Activated CD8-positive, alpha-beta memory T cell treated with anti-CD3 and anti-CD28 coated beads, Interleukin-2, amount 50 U/mL, for 48 hours (primary cell): ENCODE results near the gene OBI1.
A peak's percentile ranks its signal among the peaks of the same experiment; 100 is the strongest.
"Not testable (repeated sequence)": the region's sequence is repeated elsewhere in the genome, so short reads cannot be mapped to it uniquely, and the experiment has no call there.

Experiments used
- DNase-seq: peaks from one replicate; pipeline ENCODE4 v3.0.0-alpha.2; 2020

OBI1 gene

GRCh38 chr13:78647109-78647678 is 11.8 kb downstream of the OBI1 start:
- not testable (repeated sequence) for DNase-seq

DNA sequence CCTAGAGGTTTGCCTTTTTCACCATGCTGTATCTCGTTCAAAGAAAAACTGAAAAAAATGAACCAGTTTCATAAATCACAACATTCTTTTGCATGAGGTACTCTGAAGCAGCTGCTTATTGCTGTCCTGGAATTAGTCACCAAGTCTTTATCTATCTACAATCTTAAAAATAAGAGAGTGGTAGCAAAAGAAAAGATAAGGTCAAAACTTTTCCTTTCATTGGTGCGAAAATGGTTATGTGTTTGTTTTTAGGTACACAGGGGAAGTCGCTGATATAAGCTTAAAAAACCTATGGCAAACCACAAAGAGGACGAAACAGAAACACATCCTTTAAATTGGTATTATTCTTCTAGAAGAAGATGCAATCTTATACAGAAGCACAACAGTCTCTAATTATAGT is 20.7 kb downstream of the OBI1 start:
- no peak for DNase-seq

DNA sequence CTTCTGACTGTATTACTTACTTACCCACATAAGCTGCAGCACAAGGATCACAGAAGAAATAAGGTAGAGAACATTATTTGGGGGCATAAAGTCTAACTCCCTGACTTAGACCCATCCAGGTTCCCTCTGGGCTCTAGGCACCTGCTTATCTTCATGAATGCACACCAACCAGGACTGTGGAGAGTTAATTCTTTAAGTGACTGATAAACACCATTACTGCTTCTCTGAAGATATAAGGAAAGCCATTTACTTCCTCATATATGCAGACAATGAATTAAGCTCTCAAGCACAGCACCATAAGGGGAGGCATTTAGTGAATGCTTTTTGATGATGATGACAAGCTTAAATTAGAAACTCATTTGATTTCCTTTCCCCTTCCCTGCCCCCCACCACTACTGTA is 22.5 kb downstream of the OBI1 start:
- DNase-seq = no peak

GRCh38 chr13:78632996-78633395 is 26.0 kb downstream of the OBI1 start:
- DNase-seq = no peak

DNA sequence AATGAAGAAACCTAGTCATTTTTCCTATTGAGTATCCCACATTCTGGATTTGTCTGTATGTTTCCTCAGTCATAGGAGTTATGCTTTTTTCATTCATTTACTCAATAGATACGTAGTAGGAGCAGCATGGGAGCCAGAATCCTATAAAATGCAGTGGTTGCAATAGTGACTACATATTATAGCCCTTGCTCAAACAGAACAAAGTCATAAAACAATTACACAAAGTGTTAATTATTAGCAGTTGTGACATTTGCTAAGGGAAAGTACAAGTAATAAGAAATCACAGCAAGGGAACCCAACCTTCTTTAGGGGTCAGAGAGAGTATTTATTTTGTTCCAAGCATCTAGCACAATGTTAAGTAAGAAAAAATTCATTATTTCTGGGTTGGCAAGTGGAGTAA is 27.9 kb downstream of the OBI1 start:
- DNase-seq = no peak

GRCh38 chr13:78630511-78630910 is 28.4 kb downstream of the OBI1 start:
- no peak for DNase-seq

- DNase-seq = no peak
Measured at GRCh38 chr13:78625384-78625783, 33.6 kb downstream of the OBI1 start.

DNA sequence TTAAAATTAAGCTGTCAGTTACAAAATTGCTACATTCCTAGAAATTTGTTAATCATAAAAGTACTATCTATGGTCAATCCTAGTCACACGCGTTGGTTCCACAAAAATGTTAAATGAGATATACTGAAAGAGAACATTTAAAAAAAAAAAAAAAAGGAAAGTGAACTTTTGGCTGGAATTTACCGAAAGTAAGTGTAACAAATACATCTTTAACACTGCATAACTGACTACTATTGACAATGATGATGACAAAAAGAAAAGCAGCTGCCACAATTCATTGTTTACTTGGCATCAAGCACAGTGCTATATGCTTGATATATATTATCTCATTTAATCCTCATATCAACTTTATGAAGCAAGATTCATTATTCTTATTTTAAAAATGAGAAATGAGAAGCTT is 35.8 kb downstream of the OBI1 start:
- DNase-seq = no peak

- DNase-seq = no peak
Measured at GRCh38 chr13:78620936-78621470, 38.0 kb downstream of the OBI1 start.

- DNase-seq = no peak
Measured at GRCh38 chr13:78618411-78618810, 40.5 kb downstream of the OBI1 start.

- no peak for DNase-seq
Measured at GRCh38 chr13:78611040-78611439, 47.9 kb downstream of the OBI1 start.

GRCh38 chr13:78610381-78610883 is 48.5 kb downstream of the OBI1 start:
- DNase-seq = no peak

- DNase-seq = no peak
Measured at GRCh38 chr13:78609464-78610205, 49.3 kb downstream of the OBI1 start.

- no peak for DNase-seq
Measured at GRCh38 chr13:78608688-78609463, 50.1 kb downstream of the OBI1 start.

GRCh38 chr13:78608252-78608687 is 50.7 kb downstream of the OBI1 start:
- DNase-seq = no peak

- no peak for DNase-seq
Measured at GRCh38 chr13:78607409-78608251, 51.3 kb downstream of the OBI1 start.

DNA sequence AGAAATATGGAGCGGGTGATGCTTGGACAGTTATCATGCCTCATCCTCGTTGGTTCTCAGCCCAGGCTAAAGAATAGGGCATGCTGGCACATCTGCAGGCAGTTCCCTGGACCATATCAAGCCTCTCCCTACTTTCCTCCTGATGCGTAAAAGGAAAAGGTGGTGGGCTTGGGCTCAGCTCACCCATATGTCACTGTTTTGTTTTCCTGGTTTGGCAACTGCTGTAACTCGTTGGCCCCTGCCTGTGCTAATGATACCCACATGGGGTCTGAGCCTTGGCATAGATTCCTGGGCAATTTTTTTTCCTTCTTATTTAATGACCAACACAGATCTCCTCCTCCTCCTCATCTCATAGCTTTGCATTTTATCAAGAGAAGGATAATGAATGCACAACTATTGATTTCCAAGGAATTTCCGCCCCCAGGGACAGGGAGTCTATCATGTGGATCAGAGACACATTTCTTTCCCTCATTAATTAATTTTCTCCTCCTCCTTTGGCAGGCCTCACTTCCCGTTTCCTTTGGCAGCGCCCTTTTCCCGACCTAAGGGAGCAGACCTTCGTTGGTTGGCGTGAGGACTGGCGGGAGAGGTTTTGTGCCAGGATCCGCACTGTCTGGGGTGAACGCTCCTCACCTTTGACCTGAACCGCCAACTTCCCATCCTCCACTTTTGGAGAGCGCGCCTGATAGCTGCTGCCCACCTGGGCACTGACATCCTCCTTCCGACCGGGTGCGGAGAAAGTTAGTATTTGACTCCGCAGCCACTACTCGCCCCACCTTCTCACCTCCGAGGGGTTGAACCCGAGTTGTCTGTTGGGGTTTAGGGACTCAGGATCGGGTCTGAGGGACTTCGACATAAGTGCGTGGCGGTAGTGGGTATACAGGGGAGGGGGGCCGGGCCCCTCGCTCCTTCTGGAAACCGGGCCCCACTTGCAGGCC is 52.2 kb downstream of the OBI1 start:
- DNase-seq = no peak

DNA sequence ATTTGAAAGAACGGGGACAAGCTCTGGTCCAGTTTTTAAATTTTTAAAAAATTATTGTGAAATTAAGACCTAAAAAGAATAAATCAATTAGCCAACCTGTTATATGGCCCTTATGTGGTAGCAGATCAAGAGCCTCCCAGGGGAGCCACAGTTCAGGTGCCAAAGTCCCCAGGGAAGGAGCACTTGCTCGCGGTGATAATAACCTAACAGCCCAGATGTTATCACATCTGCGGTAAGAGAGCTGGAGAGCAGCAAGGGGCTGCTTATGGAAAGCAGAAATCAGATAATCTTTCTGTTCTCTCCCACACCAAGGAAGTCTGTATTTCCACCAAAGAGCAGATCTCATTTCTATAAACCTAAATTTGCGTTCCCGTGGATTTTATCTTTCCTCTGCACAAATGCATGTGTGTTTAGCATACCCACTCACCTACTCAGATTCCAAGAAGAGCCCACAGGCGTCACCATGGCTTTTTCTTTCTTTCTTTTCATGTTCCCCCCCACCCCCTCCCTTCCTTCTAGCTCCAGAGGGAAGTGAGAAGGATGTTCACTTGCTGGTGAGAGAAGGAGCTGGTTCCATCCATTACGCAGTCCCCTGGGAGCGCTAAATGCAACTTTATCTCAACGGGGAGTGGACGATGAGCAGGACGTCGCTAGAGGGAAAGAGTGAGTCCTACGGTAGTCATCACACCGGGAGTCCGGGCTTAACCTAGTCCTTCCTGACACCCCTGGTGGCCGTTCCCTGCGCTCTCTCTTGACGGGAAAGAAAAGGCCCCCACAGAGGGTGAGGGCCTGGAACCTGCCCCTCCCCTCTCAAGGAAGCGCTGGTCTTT is 54.0 kb downstream of the OBI1 start:
- no peak for DNase-seq

- peak; percentile 85 for DNase-seq
Measured at GRCh38 chr13:78603240-78603957, 55.6 kb downstream of the OBI1 start, which contains the start of gene POU4F1. POU4F1 (minus strand) TSS chr13:78603552; CDS start chr13:78603326, 226 bp downstream.
